Astrocyte (in vitro differentiated cells and primary cell): ENCODE results near the gene AZIN2.

Source experiments
- CTCF ChIP-seq: IDR thresholded peaks from 2 replicates; pipeline ENCODE4 v1.5.1; 2011; ENCODE audit warnings: low read depth, mild to moderate bottlenecking, inconsistent platforms, low read length, moderate library complexity; ENCODE audit not compliant: insufficient read depth
- EZH2 ChIP-seq: IDR thresholded peaks from 2 replicates; pipeline ENCODE4 v1.6.1; 2012; ENCODE audit warnings: mild to moderate bottlenecking, low read length, inconsistent platforms; ENCODE audit not compliant: insufficient read depth

- TF ChIP-seq CTCF = no peak
- no peak for TF ChIP-seq EZH2
Observed at GRCh38 chr1:33165209-33165608, 84.3 kb downstream of the AZIN2 start.
